Fibroblast of pulmonary artery (primary cell): ENCODE results near the gene ASB13.

Experiments
- DNase-seq: peaks from one replicate; pipeline ENCODE4 v3.0.0-alpha.2; 2010; ENCODE audit warnings: low read depth
- H3K4me3 ChIP-seq: replicated peaks from 2 replicates; pipeline ENCODE4 v1.5.1; 2011; ENCODE audit warnings: low read depth, mild to moderate bottlenecking, control low read depth, low read length, moderate library complexity
- TF ChIP-seq, protein P1 (sequence below): IDR thresholded peaks from 2 replicates; pipeline ENCODE4 v1.5.1; 2011; ENCODE audit warnings: mild to moderate bottlenecking, control low read depth, low read length, inconsistent platforms; ENCODE audit errors: missing control alignments

Gene ASB13

DNA sequence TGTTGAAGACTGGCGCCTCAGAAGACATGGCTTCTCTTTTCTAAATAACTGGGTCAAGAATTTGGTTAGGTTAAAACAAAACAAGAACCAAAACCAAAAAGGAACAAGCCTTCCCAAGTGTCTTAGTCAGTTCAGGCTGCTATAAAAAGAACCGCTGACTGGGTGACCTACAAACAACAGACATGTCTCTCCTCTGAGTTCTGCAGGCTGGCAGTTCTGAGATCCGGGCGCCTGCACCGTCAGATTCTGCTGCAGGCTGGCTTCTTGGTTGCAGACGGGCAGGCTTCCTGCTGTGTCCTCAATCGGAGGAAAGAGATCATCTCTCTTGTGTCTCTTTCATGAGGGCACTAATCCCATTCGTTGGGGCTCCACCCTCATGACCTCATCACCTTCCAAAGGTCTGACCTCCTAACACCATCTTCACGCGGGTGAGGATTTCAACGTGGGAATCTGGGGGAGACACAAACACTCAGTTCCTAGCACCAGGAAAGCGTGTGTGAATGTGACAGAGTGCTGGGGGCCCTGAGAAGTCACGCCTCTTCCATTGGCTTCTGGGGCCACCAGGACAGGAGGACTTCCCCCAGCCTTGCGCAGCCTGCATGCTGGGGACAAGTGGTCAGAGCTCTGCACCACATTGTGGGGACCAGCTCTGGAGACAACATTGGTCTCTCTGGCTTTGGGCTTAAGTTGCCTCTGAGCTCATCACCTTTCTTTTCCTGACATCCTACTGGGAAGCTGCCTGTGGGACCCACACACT lies 63.1 kb downstream of the ASB13 start:
- TF ChIP-seq, protein P1, sequence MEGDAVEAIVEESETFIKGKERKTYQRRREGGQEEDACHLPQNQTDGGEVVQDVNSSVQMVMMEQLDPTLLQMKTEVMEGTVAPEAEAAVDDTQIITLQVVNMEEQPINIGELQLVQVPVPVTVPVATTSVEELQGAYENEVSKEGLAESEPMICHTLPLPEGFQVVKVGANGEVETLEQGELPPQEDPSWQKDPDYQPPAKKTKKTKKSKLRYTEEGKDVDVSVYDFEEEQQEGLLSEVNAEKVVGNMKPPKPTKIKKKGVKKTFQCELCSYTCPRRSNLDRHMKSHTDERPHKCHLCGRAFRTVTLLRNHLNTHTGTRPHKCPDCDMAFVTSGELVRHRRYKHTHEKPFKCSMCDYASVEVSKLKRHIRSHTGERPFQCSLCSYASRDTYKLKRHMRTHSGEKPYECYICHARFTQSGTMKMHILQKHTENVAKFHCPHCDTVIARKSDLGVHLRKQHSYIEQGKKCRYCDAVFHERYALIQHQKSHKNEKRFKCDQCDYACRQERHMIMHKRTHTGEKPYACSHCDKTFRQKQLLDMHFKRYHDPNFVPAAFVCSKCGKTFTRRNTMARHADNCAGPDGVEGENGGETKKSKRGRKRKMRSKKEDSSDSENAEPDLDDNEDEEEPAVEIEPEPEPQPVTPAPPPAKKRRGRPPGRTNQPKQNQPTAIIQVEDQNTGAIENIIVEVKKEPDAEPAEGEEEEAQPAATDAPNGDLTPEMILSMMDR, result no peak
- DNase-seq, result no peak

DNA sequence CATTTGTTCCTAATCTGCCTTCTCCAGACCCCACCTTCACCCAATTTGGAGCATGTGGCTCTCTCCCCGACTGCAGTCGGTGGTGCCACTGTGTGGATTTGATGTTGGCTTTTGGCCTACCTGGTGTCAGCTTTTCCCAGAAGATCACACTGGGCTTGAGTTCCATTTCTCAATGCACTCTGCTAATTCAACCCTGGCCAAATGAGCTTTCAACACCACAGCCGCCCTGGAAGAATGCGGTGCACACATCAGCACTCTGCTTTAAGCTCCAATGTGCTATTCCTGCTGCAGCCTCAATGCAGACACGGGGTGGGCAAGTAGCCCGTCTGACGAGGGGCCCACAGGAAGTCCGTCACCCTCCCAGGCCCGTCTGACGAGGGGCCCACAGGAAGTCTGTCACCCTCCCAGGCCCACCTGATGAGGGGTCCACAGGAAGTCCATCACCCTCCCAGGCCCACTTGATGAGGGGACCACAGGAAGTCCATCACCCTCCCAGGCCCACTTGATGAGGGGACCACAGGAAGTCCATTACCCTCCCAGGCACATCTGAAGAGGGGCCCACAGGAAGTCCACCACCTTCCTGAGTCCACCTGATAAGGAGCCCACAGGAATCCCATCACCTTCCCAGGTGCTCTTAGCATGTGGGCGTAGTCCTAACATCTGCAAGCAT lies 64.4 kb downstream of the ASB13 start:
- no peak for DNase-seq
- H3K4me3 ChIP-seq, result no peak overlapping the region
- TF ChIP-seq, protein P1, result no peak

More for the DNA sequence above, 63.1 kb downstream of the ASB13 start:
- no peak overlapping the region for H3K4me3 ChIP-seq

DNA sequence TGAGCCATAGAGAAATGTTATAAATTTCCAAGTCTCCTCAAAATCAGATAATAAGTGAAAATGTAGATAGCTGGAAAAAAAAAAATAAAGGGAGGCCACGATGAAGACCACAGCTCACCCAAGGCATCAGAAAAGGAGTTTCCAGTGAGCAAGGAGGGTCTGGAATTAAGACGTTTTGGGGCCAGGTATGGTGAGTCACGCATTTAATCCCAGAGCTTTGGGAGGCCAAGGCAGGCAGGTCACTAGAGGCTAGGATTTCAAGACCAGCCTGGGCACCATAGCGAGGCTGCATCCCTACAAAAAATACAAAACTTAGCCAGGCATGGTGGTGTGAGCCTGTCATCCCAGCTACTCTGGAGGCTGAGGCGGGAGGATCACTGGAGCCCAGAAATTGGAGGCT lies 65.5 kb downstream of the ASB13 start:
- H3K4me3 ChIP-seq, result no peak overlapping the region
- DNase-seq, result no peak
- TF ChIP-seq, protein P1, result no peak

DNA sequence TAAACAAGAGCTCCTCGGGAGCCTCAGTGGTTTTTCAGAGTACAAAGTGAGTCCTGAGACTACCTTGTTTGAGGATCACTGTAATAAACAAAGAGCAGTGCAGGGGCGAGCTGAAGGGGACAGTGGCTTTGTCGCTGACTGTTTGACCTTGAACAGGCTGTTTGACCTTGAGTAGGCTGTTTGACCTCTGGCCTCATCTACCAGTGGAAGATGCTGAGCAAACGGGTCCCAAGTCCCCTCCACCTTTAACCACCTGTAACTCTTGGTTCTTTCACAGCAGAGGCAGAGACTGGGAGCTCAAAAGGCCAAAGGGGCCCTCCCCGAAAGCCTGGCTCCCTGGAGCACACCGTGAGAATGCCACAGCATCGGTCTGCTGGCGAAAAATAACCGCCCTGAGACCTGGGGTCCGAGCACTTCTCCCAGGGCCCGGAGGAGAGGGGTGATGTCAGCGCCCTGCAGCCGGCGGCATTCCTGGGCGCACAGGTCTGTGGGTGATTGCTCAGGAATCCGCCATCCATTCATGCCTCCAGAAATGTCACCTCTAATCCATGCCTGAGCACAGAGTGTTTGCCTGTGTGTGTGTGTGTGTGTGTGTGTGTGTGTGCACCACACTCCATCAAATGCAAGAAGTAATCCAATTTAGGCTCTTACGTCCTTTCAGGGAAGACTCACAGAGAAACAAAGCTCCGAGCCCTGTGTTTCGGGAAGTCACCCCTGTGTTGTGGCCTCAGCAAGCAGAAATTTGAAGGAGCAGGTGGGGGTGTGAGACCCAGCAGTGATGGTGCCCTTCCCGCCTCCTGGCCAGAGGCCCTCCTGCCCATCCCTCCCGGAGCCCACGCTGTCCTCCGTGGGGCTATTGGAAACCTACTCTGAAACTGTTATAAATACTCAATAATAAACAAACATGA lies 66.5 kb downstream of the ASB13 start:
- no peak for DNase-seq
- TF ChIP-seq, protein P1, result no peak
- H3K4me3 ChIP-seq, result no peak overlapping the region

DNA sequence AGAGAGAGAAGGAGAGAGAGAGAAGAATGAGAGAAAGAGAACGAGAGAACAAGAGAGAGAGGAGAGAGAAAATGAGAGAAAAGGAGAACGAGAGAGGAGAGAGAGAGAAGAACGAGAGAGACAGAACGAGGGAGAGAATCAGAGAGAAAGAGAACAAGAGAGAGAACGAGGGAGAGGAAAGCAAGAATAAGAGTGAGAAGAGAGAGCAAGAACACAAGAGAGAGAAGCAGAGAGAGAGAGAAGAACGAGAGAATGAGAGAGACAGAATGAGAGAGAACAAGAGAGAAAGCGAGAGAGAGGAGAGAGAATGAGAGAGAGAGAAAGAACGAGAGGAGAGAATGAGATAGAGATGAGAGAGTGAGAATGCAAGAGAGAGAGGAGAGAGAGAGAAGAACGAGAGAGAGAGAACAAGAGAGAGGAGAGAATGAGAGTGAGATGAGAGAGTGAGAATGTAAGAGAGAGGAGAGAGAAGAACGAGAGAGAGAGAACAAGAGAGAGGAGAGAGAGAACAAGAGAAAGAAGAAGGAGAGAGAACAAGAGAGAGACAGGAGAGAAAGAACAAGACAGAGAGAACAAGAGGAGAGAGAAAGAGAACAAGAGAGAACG lies 68.2 kb downstream of the ASB13 start:
- TF ChIP-seq, protein P1, result no peak

DNA sequence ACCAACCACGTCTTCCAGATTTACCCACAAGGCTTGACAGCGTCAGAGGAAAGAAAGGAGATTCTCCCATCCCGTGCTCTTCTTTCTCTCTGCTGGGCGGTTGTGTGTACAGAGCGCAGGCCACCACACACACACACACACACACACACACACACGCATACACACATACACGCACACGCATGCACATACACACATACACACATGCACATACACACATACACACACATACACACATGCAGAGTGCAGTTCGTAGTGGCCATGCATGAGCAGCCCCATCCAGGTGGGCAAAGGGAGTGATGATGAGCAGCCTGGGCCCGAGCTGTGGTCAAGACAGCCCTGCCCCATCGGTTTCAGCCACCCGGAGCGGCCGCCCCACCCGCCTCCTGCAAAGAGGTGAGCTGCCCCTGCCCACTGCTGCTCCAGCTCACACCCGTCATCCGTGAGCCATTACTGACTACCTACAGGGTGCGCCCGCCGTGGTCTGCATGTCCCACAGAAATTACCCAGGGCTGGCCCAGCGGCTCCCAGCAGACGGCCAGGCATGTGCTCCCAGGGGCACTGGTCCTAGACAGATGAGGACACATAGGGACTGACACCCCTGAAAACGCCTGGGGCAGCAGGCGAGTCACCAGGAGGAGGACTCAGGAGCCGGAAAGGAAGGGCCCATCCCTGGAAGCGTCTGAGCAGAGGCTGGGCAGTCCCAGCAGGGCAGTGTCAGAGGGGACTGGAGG lies 69.6 kb downstream of the ASB13 start:
- no peak overlapping the region for H3K4me3 ChIP-seq
- DNase-seq, result no peak
- TF ChIP-seq, protein P1, result no peak

More for the DNA sequence above, 68.2 kb downstream of the ASB13 start:
- no peak overlapping the region for H3K4me3 ChIP-seq
- no peak for DNase-seq
